Activated naive CD4-positive, alpha-beta T cell treated with anti-CD3 and anti-CD28 coated beads, Interleukin-2, amount 50 U/mL, for 72 hours (primary cell): ENCODE measurements around the gene C6orf163. TPM values are rescaled to one million over a fixed set of nuclear protein-coding genes. Genes with fewer than 3 reads are reported as not detected.

Source experiments
- ATAC-seq, 2 donors: fragments of 150-1000 bp; cut with Tn5 transposase; 2 replicates each; pipeline ENCODE4 v1.10.0; 2021; ENCODE audit warnings: mild to moderate bottlenecking in 2 of 2, moderate library complexity in 2 of 2
- DNase-seq, 2 donors: peaks; one replicate each; pipeline ENCODE4 v3.0.0; 2021 to 2022; ENCODE audit warnings: low spot score in 2 of 2
- H3K27ac Mint-ChIP-seq, 2 donors: one replicate each; pipeline ENCODE4 v1.8.0; 2022; ENCODE audit warnings: mild to moderate bottlenecking in 2 of 2, mixed read lengths in 2 of 2
- H3K36me3 Mint-ChIP-seq, 2 donors: one replicate each; pipeline ENCODE4 v1.8.0; 2022; ENCODE audit warnings: mixed read lengths in 2 of 2
- H3K9me3 Mint-ChIP-seq, 2 donors: one replicate each; pipeline ENCODE4 v1.8.0; 2022; ENCODE audit warnings: mixed read lengths in 2 of 2
- total RNA-seq, 2 donors: library from RNA; stranded (reverse); gene quantifications; one replicate each; pipeline ENCODE4 v1.2.3, GENCODE V29; 2022

C6orf163 gene
- total RNA-seq, 2 donors from 2014 or later = 0.64 to 2.7 TPM

DNA sequence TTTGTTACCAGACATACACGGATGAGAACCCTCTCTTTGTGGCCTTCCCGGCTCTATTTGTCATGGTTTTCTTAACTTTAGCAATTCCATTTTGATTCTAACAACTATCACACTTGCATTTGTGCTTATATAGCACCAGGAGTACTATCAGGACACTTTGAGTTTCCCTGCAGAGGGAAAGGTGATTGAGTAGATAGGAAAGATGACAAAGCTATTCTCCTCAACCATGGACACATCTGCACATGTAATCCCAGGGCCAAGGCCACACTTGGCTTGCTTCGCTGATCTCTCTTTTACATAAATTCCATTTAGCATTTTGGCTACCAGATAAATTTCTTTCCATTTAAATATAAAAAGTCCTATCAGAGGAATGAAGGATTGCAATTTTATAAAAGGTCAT, 39.8 kb downstream of the C6orf163 start:
- Mint-ChIP-seq H3K9me3 (no peaks in the 10 kb centered on the region), H3K27ac (no peak overlapping the region)
- no peak for ATAC-seq

DNA sequence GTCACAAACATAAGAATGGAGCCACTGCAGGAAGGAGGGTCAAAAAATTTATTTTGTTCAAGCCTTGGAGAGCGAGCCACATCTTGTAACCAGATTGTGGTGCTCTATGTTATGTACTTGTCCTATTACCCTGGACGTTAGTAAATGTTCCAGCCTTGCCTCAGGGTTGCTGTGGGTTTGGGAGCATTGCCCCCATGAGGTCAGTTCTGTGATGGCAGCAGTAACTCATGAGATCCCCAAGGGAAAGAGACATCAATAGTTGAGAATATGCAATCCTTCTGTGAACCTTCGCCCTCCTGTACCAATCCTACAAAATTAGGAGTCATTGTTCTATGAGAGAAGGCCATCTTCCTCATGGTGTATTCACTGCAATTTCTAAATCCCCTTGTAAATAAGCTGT, 46.7 kb downstream of the C6orf163 start:
- ATAC-seq (peak in 1 of 2 donors; percentile 40), DNase-seq (no peak)
- peak overlapping the region in 1 of 2 donors; percentile 65 for H3K27ac Mint-ChIP-seq
- H3K9me3 Mint-ChIP-seq = no peaks in the 10 kb centered on the region
- no peaks in the 10 kb centered on the region for H3K36me3 Mint-ChIP-seq

More for the DNA sequence above, 39.8 kb downstream of the C6orf163 start:
- no peak for DNase-seq
- H3K36me3 Mint-ChIP-seq = no peaks in the 10 kb centered on the region

DNA sequence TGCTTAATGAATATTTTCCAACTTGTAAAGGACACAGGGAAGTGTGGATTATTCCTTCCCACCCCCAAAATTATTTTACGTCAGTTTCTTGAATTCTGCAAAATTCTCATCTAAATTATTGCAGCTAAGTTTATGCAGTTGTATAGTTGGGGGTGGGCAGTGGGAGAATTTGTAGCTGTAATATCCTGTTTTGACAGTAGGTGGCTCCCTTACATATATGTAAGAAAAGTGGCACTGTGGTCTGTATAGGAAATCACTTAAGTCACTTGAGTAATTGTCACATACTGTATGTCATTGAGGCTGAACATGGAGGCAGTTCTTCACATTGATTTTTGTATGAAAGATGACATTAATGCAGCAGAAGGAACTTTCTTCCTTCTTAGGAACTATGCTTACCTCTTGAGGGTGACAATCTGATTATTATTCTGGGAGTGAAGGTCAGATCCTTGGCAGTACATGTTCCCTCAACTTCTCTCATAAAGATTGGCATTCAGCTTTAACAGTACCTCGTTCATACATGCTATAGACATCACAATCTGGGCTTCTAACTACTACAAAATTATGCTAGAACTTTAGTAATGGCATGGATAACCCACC, 48.5 kb downstream of the C6orf163 start:
- ATAC-seq (peak; percentile 81 to 86), DNase-seq (peak in 1 of 2 donors; percentile 42)
- no peaks in the 10 kb centered on the region for H3K9me3 Mint-ChIP-seq
- H3K36me3 Mint-ChIP-seq = no peaks in the 10 kb centered on the region
- H3K27ac Mint-ChIP-seq = no peak overlapping the region

DNA sequence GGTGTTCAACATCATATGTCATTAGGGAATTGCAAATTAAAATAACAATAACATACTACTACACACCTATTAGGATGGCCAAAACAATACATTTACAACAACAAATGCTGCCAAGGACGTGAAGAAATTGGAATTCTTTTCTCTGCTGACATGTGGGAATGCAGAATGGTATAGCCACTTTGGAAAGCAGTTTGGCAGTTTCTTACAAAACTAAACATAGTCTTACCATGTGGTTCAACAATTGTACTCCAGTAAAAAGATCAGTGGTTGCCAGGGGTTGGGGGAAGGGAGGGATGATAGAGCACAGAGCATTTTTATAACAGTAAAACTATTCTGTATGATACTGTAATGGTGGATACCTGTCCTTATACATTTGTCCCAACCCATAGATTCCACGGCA, 50.8 kb downstream of the C6orf163 start:
- H3K9me3 Mint-ChIP-seq = no peaks in the 10 kb centered on the region
- no peak overlapping the region for H3K27ac Mint-ChIP-seq
- DNase-seq (no peak), ATAC-seq (no peak)
- H3K36me3 Mint-ChIP-seq = no peaks in the 10 kb centered on the region

DNA sequence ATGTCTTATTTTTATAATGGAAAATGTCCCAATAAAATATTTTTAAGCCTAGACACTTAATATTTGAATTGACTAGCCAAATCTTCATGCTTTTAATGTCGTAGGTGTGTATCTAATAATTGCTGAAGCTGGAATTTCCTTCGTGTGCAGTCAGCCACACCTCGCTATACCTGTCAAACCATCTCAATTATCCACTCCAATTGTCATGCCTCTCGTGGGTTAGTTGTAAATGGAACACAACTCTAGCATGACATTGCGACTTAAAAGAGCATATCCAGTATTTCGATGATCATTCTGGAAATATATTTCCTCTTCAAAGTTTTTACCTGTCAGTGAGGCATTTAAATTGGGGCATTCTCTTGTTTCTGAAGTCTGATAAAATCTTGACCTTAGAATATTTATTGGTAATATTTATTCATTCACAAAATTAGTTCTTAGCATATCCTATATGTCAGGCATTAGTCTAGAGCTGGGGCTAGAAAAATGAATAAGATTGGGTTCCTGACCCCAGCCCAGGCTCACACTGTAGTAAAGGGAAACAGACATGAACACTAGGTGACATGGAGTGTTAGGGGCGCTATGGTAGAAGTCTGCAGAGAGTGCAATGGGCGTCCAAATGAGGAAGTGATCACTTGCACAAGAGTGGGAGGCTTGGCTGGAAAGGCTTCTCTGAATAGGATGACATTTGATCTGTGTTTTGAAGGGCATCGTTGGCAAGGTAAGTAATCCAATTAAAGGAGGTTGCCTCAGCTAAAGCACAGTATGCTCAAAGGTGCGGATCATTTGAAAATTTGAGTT, 52.2 kb downstream of the C6orf163 start:
- H3K9me3 Mint-ChIP-seq = no peaks in the 10 kb centered on the region
- H3K27ac Mint-ChIP-seq = no peak overlapping the region
- no peak for DNase-seq
- no peak for ATAC-seq
- no peaks in the 10 kb centered on the region for H3K36me3 Mint-ChIP-seq

DNA sequence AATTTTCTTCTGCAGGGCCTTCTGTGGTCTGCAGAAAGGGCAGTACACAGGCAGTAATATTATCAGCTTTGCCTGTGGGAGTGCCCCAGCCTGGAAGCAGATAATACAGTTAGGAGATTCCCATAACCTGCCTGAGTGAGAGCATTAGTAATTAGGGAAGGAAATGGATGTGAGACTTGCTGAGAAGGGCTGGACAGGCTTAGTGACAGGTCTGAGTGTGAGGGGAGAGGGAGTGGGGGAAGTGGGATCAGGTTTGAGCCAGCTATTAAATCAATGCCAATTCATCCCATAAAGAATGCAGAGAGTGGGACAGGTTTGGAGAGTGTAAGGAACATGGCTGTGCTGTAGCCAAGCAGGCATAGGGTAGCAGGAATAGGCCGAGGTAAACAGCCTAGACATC, 53.0 kb downstream of the C6orf163 start:
- no peak overlapping the region for H3K27ac Mint-ChIP-seq
- no peak for ATAC-seq
- no peaks in the 10 kb centered on the region for H3K36me3 Mint-ChIP-seq
- no peak for DNase-seq
- H3K9me3 Mint-ChIP-seq = no peaks in the 10 kb centered on the region

DNA sequence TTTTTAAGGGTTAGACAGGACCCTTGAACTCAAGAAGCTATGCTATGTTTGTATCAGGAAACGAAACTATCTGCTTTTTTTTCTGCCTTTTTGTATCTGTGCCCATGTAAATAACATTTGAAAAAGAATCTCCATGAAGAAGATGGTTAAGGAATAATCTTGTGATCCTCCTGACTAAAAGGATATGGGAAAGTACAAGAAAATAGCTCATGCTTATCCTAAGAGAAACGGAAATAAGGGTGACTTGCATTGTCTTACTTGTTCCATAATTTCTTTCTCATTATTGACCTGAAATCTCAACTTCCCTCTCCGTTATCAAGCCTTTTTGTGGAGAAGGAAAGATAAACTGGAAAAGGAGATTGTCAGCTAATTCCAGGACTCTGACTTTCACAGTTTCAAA, 57.2 kb downstream of the C6orf163 start:
- no peaks in the 10 kb centered on the region for H3K36me3 Mint-ChIP-seq
- H3K27ac Mint-ChIP-seq = no peak overlapping the region
- ATAC-seq (no peak), DNase-seq (no peak)
- H3K9me3 Mint-ChIP-seq = no peaks in the 10 kb centered on the region

DNA sequence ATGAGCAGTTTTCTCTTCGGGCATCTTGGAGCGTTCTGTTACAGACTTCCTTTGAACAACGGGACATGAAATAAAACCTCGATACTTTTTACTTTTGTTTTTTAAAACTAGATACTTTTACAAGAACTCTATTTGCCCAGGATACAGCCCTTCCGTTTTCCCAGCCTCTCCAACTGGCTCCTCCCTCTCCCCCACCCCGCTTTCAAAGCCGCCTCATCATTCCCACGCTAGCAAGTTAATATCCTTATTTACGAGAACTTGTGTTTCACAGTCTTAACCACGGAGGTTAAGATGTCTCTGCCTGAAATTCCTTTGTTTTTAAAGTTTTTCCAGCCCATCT, 62.9 kb downstream of the C6orf163 start:
- Mint-ChIP-seq H3K36me3 (no peaks in the 10 kb centered on the region), H3K27ac (peak overlapping the region in 1 of 2 donors; percentile 78), H3K9me3 (no peaks in the 10 kb centered on the region)
- DNase-seq (no peak), ATAC-seq (peak; percentile 4 to 22)

DNA sequence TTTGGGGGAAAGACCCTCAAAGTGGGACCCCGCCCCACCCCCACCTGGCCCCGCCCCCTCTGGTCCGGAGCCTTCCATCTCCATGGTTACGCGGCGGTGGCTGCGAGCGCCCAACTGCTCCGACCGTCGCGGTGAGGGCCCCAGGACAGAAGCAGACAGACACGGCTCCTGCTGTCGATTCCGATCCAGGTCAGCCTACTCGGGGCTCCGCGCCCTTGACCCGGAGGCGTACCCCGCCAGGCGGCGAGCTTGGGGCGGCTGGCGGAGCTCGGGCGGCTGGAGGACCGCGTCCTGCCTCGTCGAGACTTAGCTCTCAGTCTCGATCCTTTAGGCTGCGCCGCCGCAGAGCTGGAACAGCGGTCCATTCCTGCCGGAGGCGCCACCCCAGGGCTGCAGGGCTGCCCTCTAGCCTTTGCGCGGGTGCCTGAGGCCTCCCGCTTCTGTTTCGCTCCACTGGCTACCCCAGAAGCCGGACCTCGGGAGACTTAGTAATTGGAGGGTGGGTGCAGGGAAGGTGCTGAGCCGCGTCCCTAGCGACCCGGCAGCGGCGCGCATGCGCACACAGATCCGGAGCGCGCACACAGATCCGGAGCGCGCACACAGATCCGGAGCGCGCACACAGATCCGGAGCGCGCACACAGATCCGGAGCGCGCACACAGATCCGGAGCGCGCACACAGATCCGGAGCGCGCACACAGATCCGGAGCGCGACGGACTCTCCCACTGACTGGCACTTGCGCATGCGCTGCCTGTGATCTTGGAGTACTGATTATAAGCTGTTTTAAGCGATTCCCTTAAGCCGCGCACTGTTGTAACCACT, 63.5 kb downstream of the C6orf163 start, which contains the start of gene CFAP206:
Gene CFAP206, plus strand, starts transcription at position 72 of the 820 bp plus-strand sequence. CDS start 1,868 bp downstream, outside the sequence.
- Mint-ChIP-seq H3K27ac (peak within 1 kb of the TSS; percentile 77 to 78), H3K36me3 (no peaks in the 10 kb centered on the region), H3K9me3 (no peaks in the 10 kb centered on the region)
- ATAC-seq (peak; percentile 90), DNase-seq (peak; percentile 75 to 85)

DNA sequence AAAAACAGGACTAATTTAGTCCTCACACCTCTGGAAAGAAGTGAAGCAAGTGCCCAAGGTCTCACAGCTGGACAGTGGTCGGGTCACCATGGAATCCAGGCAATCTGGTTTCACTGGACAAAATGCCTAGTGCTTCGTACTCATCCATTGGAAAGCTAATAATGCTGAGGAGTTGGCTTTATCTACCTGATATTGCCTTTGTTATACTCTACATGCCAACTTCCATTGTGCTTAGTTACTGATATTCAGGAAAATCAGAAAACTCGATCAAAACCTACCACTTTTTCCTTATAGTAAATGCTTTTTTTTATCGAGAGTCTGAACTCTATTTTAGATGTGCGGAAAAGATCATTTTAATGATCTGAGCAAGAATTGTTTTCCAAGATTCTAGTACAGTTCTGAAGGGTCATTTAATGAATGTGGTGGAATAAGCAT, 64.1 kb downstream of the C6orf163 start:
- no peaks in the 10 kb centered on the region for H3K36me3 Mint-ChIP-seq
- ATAC-seq (no peak), DNase-seq (no peak)
- no peaks in the 10 kb centered on the region for H3K9me3 Mint-ChIP-seq
- peak overlapping the region; percentile 77 to 78 for H3K27ac Mint-ChIP-seq

Other genes with a start within 250 kb of the C6orf163 start
- not detected for gene CGA, start 249.7 kb upstream of the C6orf163 start, total RNA-seq
- gene ZNF292, start 189.2 kb upstream of the C6orf163 start, total RNA-seq = 10 to 100 TPM; 57.0 to 100.0 TPM
- 10 to 100 TPM in 1 of 2 donors, 1 to 10 TPM in 1; 3.1 to 10.9 TPM for gene SMIM8, start 22.2 kb upstream of the C6orf163 start, total RNA-seq
- gene GJB7, start 15.5 kb upstream of the C6orf163 start, total RNA-seq = not detected
- gene CFAP206, start 63.2 kb downstream of the C6orf163 start, total RNA-seq = not detected
- gene SLC35A1, start 128.2 kb downstream of the C6orf163 start, total RNA-seq = 10 to 100 TPM in 1 of 2 donors, 1 to 10 TPM in 1; 1.5 to 10.8 TPM
- gene RARS2, start 245.2 kb downstream of the C6orf163 start, total RNA-seq = 10 to 100 TPM; 22.5 to 27.3 TPM
- 10 to 100 TPM; 41.6 to 42.5 TPM for gene ORC3, start 245.3 kb downstream of the C6orf163 start, total RNA-seq